T-helper 1 cell (primary cell): Measurements from ENCODE around the gene NKD1.

Experiments
- DNase-seq, 5 donors: peaks; one replicate each; pipeline ENCODE4 v3.0.0-alpha.2; 2012 to 2020

NKD1 gene

DNA sequence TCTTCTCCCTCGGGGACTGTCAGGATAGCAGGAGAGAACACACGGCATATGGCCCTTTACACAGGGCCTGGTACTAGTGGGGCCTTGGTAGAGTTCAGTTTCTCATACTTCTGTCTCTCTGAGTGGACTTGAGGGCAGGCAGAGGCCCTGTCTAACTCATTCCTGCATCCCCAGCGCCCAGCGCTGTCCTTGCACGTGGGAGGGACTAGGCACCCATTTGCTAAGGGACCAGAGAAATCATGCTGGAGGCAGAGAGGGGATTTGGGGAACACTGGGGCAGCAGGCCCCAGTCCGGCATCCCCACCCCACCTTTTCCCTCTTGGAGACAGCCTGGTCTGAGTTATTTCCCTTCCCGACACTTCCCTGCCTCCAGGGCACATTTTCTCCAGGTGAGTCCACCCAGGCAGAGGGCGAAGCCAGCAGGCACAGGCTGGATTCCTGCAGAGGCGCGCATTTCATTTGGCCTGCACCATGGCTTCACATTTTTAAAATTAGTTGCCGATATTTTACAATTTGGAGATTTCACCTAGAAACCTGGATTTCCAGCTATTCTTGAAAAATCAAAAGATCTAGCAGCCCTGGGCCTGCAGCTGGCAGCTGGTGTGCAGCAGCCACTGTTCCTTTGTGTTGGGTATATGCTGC lies 9.7 kb upstream of the NKD1 start:
- no peak for DNase-seq

DNA sequence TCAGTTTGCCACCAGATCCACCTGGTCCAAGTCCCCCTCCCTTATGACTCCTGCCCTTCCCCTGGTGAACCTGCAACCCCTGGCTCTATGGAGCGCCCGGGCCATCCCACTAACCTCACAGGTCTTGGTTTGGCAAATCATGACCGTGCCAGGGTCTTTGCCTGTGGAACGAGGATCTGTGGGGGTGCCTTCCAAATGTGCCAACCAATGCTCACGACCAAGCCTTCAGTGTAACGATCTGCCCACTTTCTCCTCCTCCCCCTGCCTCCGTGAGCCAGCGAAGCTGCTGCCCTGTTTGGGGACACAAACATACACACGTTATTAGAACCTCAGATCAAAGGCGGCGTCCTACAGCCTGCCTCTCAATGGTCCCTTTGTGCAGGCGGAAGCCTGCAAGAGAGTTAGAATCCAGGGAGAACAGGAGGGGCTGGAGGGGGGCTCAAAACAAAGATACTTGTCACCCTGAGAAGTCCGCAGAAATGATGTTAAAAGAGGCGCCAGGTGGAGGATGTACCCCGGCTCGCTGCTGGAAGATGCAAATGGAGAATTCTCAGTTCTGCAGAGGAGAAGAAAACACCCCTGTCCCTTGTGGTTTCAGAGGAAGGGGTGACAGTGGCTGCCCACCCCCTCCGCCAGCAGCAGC lies 9.0 kb upstream of the NKD1 start:
- DNase-seq, result no peak

DNA sequence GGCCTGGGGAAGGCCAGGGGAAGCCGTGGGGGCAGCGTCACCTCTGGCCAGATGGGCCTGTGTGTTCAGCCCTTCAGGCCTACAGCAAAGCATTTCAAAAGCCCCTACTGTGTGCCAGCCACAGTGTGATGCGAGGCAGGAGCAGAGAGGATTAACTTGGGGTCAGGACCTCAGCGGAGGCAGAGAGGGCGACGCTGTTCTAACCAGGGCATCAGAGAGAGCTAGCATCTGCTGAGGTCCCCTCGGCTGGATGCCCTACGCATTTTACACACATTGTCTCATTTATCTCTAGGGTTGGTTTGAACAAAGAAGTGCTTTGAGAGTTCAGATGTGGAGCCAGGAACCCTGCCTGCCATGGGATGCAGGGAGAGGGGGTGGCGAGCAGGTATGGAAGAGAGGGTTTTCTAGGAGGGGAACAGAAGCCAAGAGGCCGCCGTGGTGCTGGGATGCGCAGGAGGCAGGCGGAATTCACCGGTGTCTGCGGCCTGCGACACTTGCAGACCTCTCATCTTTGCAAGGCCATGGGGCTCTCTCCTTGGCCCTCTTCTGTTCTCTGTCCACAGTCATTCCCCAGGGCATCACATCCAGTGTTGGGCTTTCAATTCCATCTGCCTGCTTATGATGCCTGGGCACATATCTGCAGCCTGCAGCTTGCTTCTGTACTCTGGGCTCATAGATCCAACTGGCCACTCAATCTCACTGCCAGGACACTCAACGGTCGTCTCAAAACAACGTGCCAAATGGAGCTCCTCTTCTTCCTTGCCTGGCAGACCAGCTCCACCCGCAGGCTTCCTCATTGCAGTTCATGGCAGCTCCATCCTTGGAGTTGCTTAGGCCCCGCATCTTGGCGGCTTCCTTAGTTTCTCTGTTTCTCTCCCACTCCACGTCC lies 8.1 kb upstream of the NKD1 start:
- no peak for DNase-seq

DNA sequence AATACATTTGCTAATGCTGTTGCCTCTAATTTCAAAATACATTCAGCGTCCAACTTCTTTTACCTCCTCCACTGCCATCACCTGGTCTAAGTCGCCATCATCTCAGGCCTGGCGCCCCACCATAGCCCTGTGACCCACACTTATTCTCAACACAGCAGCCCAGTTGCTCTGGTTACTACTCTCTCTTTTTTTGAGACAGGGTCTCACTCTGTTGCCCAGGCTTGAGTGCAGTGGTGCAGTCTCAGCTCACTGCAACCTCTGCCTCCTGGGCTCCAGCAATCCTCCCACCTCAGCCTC lies 7.5 kb upstream of the NKD1 start:
- DNase-seq, result no peak

DNA sequence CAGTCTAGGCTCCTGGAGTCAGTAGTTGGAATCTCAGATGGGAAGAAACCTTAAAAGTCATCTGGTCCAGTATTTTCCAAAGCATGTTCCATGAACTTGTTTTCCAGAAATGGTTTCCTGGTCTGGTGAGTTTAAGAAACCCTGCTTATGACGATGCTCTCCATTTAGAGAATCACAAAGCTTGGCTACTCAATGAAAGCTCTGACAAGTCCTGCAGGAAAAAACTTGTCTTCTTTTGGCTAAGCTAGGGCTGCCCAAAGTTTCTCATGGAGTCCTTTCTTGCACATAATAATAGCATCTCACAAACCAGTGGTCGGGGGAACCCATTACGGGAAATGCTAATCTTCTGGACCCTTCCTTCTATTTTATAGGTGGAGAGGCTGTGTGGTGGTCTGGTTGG lies 5.5 kb upstream of the NKD1 start:
- DNase-seq, result no peak

DNA sequence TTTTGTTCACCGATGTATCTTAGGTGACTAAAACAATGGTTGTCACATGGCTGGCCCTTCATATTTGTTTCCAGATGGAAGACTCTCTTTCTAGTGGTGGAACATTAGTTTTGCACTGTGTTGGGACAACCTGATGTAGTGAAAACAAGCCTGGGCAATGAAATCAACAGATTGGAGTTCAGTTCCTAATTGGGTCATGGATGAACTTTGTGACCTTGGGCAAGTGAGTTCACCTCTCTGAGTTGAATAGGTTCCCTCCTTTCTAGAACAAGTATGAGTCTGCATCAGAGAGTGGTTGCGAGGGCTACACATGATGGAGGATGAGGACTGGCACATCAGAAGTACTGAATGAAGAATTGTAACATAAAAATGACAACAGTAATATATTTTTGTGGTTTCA lies 2.1 kb upstream of the NKD1 start:
- no peak for DNase-seq

DNA sequence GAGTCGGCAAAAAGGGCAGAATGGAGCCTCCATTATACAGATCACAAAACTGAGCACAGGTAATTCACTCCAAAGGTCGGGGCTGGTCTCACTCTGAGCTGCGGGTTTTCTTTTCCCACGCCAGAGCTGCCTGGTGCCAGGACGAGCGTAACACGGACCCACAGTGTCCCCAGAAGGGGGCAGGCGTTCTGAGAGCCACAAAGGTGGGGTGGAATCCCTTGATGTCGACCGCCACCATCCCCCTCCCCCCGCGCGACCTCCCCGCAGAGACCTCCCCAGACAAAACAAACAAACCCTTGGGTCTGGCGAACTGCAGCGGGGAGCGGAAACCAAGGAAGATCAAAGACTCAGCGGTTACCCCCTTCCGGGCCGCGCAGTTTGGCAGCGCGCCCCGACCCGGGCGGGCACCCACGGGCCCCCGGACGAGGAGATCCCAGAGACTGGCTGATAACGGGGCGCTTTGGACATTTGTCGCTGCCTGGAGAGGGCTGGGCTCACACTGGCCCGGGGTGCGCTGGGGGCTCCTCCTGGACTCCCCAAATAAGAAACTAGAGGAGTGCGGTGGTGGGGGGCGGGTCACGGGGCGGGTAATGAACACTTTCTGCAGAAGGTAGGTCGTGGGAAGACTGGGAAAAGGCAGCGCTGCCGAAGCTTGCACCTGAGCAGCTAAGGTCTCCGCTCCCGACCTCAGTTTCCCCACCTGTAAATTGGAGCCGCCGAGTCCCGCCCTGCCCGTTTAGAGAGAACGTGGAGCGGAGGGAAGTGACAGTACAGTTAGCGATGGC lies 664 bp upstream of the NKD1 start:
- DNase-seq, result peak; percentile 68 to 80 (median 75)

DNA sequence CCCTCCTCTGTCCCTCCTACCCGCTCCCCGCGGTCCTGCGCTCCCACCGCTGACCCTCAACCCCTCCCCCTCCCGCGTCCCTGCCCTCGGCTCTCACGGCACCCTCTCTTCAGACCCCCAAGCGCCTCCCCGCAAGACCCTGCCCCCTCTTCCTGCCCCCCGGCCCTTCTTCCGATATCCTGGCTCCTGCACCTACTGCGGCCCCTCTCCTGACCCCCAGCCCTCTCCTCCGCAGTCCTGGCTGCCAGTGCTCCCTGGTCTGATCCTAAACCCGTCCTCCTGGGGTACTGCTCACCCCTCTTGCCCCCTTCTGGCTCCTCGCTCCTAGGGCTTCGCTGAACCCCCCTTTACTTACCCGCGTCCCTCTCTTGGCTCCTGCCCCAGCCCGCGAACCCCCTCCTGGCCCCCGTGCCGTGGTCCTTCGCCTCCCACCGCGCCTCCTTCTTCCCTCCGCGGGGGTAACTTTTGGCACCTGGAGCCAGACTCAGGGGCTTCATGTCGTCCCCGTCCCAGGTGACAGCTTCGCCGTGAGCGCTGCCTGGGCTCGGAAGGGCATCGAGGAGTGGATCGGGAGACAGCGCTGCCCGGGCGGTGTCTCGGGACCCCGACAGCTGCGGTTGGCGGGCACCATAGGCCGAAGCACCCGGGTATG lies 839 bp downstream of the NKD1 start:
- no peak for DNase-seq

DNA sequence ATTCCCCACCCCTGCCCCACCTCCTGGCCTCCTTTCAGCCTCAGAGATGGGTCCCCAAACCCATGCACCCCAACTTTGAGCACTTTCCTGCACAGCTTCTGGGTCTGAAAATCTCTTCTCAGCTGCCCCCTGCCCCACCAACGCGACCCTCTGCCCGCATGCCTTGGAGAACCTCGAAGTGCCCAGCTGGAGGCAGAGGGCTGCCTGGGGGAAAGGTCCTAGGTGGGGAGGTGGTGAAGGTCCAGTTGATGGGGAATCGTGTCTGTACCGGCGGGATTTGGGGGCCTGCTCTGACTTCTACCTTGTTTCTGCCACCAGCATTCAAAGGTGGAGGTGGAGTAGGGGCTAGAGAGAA lies 1.3 kb downstream of the NKD1 start:
- DNase-seq, result no peak

DNA sequence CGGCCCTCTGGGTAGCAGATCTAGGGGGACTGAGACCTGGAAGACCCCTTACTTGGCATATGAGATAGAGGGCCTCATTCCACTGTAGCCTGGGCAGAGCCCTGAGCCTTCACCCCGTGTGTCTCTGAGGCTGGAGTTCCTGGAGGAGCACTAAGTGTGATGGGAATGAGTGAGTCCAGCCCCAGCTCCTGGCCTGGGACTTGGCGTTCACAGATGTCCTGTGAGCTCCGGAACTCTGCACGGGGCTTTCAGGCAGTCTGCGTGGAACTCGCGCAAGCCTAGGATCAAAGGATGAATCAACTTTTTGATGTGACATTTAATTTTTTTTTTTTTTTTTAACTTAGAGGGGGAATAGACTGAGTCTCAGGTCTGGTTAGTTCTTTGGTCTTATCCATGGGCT lies 1.8 kb downstream of the NKD1 start:
- no peak for DNase-seq

DNA sequence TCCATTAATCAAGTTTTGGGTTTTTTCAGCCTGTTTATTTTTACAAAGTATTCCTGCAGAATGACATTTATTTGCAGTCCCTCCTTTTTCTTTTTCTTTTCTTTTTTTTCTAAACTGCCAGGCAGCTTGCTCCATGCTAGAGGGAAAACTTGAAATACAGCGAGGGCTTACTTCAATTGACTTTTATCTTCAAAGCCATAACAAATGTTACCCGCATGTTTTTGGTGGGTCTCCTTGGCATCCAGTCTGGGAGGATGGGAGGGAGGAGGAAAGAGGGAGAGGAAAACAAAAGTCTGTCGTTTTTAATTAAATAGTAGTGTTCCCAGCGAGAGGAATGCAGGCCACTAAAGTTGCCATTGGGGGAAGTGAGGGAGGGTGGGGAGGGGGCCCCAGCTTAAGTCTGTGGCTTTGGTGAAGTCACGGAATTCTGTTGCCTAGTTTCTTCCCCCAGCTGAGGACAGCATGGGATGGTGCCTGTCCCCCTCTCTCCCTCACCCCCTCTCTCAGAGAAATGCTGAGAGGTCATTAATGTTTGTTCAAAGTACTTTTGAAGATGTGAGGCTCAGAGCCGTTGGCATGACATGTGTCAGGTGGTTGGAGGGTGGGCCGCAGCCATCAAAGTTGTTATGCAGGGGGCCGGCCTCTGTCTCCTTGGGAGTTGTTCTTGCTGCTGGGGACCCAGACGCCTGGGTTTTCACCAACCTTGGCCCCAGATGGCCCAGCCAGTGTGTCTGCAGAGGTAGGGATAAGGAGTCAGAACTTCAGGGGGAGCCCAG lies 2.9 kb downstream of the NKD1 start:
- DNase-seq, result no peak

DNA sequence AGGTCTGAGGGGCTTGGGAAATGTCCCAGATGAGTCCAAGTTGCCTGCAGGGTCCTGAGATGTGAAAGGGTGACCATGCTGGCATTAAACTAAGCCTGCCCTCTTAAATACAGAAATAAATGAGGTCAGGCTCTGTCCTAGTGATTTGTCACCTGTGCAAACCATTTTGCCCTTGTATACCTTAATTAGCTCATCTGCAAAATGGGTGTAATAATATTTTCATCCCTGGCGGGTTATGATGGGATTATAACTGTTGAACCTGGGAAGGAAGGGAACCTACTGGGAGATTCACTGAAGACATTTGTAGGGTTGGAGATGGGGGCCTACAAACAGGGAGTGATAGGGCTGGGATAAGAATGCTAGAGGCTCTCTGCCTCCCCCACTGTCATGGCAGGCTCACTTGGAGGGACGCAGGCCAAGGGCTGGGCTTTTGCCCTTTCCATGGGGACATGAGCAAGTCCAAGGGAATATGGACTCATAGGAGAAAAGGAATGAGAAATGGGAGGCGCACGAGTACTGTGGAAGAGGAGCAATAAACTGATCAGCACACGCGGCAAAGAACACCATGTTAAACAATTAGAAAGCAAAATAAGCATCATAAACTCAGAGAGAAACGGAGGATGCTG lies 4.4 kb downstream of the NKD1 start:
- DNase-seq, result no peak

DNA sequence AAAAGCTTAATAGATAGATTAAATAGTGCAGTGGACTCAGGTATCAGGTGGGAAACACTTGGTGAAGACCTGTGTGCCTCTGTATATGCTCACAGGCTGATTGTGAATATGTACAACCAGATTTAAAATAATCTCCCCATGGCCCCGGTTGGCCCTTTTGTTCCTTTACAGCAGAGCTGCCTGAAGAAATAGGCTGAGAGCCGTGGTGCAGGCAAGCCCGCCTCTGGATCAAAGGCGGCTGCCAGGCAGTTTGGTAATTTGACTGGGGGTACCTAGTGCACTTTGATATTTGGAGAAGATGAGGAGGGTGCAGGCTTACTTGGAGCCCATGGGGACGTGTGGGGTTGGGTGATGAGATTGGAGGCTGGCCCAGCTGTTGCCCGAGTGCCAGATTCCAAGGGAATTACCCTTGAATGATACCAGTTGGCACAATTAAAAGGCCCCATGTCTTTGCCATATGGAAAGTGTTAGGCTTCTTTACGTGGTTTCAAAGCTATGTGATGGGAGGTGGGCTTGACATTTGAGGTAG lies 5.0 kb downstream of the NKD1 start:
- no peak for DNase-seq

DNA sequence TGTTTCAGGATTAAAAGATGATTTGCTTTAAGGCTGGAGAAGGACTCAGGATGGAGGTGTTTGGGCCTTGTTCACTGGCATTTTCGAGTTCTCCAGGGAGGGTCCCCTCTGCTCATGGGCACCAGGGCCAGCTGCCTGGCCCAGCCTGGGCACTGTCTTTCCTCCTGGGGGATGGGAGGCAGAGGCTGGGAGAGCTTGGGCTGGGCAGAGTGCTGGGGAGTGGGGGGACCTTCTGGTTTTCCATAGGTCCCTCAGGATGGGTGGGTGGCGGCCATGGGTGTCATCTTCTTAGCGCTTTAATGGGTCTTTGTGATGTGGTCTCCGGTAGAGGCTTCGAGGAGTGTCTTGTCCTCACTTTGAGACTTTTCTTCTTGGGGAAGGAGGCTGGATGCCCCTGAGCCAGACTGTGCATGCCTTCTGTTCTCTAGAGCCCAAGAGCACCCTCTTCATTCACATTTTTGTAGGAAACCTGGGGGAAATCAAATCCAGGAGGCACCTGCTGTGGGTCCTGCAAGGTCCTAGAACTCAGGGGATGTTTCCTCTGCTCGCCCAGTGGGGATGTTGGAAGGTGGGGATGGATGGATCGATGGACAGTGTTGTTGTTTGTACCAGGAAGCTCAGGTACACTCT lies 5.7 kb downstream of the NKD1 start:
- DNase-seq, result no peak

DNA sequence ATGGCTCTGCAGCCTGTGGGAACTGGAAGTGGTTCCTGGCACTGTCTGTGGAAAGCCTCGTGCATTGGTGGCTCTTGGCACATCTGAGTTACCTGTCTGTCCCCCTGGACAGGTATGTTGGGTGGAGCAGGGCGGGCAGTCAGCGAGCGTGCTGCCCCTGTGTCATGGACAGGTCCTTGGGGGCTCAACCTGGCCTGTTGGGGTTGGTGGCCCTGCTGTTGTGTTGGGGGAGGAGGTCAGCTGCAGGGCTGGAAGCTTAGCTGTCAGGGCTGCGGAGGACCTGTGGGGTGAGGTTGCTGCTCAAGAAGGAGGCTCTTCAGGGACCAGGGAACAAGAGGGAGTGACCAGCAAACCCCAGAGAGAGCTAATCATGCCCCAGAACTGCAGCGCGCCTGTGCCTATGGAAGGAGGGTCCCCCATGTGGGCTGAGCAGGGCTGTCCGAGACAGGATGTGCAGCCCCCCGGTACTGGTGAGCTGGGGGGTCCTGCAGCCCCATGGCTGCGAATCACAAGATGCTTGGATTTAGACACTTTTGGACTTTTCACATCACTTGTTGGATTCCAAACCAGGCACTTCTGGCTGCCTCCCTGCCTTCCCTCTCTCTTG lies 7.2 kb downstream of the NKD1 start:
- no peak for DNase-seq

DNA sequence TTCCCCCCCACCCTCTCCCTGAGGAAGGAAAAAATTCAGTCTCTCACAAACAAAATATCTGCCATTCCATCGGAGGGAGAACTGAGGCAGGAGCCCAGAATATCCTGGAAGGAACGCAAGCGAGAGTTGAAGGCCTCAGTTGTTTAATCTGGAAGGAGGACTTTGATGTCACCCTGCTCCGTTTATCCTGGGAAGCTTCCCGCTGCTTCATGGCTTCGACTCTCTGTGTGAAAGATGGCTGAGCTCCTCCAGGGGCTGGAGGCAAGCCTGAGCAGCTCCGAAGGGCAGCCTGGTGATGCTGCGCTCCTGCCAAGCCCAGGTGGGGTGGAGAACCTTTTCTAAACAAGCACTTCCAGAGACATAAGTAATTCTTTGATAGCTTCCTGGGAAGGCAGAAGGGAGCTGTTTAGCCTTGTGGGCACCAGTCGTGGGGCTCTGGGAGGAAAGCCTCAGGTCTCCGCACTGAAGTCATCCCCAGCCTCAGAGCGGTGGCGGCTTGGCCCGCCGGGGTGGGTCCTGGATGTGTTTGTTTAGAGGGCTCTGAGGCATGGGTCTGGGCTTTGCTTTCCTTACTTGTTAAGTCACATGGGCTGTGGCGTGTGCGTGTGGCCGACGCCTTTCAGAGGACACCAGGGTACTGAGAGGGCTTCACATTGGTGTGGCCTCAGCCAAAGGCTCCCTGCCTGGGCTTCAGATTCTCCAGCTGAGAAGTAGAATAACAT lies 7.9 kb downstream of the NKD1 start:
- DNase-seq, result no peak

DNA sequence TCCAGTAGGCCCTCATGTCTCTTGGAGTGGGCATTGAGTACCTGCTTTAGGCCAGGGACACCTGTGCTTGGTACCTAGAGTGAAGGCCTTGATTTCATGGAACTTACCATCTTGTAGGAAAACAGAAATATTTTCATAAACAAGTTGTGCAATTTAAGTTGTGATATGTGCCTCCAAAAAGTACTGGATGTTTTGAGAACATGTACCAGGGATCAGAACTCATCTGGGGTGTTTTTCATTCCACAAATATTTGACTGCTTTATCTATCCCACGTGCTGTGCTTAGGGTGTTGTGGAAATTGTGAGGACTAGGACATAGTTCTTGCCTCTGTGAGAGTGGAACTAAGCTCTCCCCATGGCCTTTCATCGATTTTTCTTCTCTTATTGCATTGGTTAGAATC lies 8.8 kb downstream of the NKD1 start:
- no peak for DNase-seq

DNA sequence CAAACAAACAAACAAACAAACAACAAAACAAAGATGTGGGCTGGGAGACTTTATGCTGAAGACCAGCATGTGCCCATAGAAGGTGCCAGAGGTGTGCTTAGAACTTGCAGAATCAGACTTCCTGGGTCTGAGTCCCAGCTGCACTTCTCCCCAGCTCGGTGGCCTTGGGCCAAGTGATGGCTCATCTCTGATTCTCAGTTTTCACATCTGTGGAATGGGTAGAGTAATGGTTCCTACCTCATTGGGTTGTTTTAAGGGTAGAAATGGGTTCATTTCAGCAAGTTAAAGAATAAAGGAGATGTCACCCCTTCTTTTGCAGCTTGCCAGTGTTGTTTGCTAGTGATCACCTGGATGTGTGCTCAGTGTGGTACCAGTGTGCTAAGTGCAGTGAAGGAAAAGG lies 10.7 kb downstream of the NKD1 start:
- no peak for DNase-seq

DNA sequence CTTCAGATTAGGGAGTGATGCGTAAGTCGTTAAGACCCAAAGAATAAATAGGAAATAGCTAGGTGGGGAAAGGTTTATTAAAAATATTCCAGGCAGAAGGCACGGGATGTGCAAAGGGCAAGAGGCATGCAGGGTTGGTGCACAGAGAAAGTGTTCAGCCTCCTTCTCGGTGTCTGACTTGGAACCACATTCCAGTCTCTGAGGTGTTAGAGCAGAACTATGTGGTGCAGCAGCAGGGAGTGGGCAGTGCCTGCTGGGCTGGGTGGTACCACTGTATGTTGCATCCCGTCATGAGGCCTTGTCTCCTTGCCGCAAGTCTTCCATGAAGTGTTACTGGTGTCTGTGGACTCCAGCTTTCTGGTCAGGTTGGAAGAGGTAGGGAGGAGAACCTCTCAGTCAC lies 11.1 kb downstream of the NKD1 start:
- DNase-seq, result no peak
